NCI-H2171 (cell line): Measurements from ENCODE around the gene SATL1.
"Not testable (repeated sequence)": the region's sequence is repeated elsewhere in the genome, so short reads cannot be mapped to it uniquely, and the experiment has no call there.

Source experiments
- DNase-seq: peaks from one replicate; lab custom pipeline; 2025; lab: John Stamatoyannopoulos, UW

Gene SATL1, protein sequence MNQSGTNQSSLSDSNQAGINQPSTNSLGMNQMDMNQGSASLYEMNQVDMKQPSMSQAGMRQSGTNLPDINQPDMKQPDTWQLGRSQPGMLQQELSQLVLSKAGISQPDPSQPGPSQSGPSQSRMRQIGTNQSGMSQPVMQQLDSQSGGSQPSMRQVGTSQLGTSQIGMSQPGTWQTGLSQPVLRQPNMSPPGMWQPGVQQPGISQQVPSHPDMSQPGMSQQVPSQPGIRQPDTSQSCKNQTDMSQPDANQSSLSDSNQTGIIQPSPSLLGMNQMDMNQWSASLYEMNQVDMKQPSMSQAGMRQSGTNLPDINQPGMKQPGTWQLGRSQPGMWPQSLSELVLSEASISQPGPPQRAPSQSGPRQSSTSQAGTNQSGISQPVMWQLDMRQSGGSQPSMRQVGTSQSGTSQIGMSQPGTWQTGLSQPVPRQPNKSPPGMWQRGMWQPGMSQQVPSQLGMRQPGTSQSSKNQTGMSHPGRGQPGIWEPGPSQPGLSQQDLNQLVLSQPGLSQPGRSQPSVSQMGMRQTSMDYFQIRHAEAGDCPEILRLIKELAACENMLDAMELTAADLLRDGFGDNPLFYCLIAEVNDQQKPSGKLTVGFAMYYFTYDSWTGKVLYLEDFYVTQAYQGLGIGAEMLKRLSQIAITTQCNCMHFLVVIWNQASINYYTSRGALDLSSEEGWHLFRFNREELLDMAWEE

GRCh38 chrX:85243761-85244449 lies at the start of gene SATL1, which contains the start of gene ZNF711:
Gene SATL1, minus strand, starts transcription at chrX:85243779. Its CDS starts 134,811 bp downstream, at chrX:85108968.
Gene ZNF711, plus strand, starts transcription at chrX:85243991. Its CDS starts 3,582 bp downstream, at chrX:85247573.
- DNase-seq, result peak; percentile 75

DNA sequence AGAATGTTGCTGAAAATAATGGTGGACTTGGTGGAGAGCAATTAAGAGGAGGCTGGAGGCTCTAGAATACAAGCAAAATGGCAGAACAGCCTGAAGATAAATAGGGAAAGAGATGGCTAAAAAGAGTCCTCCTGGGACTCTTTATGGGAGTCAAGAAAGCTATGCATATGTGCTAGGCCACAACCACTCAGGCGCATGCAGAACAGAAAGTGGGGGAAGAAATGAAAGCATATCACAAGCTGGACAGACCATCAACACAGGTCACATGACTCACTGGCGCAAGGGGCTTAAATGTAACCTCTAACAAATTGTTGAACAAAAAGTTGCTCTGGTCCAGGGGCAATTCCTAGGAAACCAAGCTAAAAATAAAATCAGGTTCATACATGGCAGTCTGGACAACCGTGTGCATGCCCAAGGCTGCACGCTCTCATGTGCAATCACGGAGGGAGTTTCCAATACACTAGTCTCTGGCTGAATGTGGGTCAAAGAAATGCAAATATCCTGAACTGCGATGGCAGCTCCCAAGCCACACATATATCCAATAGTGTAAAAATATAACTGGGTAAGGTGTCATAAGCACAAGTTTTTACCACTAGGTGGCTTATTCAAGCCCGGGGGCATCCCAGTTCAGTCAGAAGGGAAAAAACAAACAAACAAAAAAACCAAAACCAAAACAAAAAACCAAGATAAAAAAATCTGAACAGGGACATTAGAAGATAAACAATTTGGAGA lies 45.6 kb upstream of the SATL1 start:
- no peak for DNase-seq

GRCh38 chrX:85285286-85285685 lies 41.7 kb upstream of the SATL1 start:
- DNase-seq, result not testable (repeated sequence)

DNA sequence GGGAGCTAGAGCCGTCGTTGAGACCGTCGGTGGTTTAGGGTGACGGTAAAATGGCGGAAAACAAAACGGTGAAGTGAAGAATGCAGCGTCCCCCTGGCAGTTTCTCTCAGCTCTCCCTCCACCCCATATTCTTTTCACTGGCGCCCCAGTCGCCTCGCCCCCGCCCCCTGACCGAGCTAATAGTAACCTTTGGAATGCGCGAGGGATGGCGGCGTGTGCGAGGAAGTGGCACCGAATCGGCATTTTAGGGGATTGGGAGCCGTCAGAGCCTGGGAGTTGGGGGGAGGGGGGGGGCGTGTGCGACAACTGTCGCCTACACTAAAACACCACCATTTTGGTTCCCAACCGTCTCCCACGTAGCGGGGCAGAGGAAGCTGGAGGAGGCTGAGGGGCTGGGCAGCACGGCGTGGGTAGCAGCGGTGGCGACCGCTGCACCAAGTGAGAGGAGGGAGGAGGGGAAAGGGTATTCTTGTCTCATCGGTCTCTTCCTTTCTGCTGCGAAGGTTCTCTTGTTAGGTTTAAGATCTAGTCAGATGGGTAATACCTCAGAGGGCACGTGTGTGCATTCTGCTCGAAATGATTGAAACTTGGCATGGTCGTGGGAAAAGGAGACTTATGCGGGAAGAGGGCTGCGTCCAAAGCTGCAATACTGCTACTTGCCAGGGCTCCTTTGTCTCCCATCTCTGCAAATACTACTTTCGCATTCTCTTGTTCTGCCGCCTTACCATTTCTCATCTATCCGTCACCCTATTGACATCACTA lies 1.1 kb upstream of the SATL1 start:
- DNase-seq, result peak; percentile 28

DNA sequence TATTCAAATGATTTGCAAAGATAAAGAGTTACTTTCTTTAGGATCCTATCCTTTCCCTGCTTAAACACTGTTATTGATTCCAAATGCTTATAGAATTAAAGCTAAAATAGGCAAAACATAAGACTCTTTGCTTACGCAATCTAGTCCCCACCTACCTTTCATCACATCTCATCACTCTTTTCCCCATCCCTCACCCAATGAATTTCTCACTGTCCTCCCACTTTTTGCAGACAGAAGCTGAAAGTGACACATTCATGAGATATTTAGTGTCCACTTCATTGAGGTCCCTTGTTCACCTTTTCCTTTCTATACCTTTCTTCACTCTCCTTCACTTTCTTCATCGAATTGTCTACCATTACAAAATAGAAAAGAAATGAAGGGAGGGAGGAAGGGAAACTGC lies 424 bp downstream of the SATL1 start:
- no peak for DNase-seq

DNA sequence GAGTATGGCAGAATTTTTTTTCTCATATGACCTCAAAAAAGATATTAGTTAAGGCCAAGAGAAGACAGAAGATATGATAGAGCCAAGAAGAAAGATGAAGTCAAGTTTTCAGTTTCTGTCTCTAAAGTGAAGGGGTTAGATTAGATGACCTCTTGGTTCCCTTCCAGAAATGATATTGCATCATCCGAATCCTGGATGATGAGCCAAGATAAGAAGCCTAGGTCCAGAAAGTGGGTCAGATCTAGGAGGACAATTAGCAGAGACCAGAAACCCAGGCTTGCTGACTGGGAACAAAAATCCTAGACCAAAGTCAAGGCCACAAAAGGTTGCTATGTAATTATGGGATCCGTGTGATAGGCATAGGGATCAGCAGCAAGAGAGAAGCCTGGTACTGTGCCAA lies 20.2 kb downstream of the SATL1 start:
- DNase-seq, result no peak

DNA sequence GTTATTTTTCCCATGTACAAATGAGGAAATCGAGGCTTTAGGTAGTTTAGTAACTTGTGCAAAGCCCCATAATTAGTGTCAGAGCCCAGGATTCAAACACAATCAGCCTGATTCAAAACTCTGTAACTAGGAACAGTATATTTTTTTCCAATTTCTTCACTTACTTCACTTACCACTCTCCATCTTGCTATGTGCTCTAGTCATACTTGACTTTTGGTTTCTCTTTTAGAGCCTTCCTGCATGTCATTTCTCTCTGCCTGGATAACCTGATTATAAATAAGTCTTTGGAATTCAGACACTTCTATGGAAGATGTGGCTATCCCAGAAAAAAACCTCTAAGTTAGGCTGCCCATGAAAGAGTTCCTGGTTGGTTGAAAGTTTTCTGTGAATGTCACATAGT lies 22.2 kb downstream of the SATL1 start:
- no peak for DNase-seq

- DNase-seq, result no peak
These were observed 27.6 kb downstream of the SATL1 start for GRCh38 chrX:85215946-85216345.

DNA sequence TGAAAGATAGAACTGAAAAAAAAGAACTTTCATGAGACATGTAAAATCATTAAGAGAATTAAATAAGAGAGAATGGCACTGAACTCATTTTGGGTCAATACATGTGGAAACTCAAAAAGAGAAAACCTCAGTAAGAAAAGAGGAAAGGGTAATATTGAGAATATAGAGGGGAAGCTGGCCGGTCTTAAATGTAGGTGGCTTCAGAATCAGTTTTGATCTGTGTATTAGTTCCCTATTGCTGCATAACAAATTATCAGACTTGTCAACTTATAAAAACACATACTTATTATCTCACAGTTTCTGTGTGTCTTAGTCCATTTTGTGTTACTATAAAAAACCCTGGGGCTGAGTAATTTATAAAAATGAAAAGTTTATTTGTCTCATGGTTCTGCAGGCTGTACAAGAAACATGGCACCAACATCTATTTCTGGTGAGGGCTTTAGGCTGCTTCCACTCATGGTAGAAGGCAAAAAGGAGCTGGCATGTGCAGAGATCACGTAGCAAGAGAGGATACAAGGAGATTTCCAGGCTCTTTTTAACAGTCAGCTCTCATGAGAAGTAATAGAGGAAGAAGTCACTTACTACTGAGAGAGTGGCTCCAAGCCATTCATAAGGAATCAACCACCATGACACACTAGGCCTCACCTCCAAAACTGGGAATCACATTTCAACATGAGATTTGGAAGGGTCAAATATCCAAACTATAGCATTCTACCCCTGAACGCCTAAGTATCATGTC lies 29.6 kb downstream of the SATL1 start:
- DNase-seq, result no peak

DNA sequence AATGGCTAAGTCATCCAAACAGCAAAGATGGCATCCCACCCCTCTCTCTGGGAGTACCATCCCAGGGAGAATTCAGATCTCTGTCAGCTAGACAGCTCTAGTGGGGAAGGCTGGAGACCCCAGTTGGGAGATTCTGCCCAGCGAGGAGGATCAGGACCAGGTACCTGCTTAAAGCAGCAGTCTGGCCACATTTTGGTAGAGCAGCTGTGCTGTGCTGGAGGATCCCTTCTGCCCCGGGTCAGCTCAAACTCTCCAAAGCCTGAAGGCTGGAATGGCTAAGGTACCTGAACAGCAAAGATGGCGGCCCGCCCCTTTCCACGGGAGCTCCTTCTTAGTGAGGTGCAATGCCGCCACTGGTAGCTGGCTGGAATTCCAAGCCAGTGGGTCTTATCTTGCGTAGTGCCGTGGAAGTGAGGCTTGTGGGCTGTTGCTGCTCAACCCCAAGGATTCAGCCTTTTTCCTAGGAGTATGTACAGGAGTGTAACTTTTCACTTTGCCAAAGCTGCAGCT lies 40.1 kb downstream of the SATL1 start:
- DNase-seq, result no peak

DNA sequence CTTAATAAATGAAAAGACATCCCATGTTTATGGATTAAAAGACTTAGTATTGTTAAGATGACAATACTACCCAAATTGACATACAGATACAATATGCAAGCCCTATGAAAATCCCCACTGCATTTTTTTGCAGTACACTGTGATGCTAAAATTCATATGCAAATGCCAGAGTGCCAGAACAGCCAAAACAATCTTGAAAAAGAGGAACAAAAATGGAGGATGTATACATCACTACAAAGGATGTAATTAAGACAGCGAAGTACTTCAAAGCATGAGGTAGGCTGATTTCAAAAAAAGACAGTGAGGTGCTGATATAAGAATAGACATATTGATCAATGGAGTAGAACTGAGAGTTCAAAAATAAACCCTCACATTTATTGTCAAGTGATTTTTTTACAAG lies 47.3 kb downstream of the SATL1 start:
- DNase-seq, result no peak

DNA sequence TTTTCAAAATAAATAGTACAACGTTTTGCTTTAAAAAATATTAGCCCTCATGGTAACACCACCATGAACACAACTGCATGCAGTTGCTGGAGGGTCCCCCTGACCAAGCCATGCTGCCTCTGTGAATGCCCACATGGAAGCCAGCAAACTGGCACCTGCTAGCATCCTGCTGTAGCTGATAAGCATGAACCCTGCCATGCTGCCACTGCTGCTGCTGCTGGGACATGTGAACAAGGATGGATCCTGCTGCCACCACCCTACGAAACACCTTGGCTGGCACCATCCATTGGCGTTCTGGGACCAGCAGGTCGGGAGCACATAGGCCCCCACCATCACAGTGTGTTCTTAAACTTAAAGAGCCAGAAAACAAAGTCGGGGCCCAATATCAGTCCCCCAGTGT lies 83.9 kb downstream of the SATL1 start:
- no peak for DNase-seq

DNA sequence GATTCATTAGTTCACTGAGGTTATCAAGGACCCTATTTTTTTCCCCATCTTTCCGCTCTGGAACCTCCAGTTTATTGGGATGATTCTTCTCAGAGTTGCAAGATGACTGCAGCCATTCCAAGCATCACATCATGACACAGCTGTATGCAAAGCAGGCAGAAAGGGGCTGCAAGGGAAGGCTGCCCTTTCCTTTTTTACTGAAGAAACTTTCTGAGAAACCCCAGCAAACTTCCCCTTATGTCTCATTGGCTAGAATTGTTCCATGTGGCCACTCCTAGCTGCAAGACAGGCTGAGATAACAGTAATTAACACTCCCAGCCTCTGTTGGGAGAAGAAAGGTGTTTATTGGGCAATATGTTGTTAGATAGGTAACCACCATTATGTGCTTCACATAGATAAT lies 102.6 kb downstream of the SATL1 start:
- no peak for DNase-seq

DNA sequence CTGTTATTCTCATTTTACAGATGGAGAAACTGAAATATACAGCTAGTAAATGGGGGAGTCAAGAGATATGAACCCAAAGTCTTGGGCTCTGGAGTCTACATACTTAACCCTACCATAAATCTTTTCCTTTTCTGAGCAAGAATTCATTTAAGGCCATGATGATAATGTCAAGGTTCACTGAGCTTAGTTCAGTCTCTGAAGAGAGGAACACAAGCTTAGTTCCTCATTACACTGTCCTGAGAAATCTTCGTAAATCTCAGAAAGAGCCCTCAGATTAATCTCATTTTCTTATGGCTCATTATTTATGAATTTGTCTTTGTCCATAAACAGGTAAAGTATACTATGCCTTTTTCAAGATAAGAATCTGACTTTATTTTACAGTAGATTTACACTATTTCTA lies 104.2 kb downstream of the SATL1 start:
- no peak for DNase-seq

DNA sequence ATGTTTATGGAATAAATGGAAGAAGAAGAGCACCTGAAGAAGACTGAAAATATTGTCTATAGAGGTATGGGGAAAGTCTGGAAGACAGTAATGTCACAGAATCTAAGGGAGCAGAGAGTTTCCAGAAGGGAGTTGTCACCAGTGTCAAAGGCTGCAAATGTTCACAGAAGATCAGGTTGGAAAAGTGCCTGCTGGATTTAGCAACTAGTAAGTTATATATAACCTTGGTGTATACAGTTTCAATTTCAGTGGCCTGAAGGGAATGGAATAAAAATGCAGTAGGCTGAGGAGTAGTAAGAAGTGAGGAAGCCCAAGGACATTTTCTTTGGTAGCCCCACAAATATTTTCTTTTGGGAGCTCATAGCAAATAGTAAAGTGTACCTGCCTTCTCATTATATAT lies 107.2 kb downstream of the SATL1 start:
- DNase-seq, result no peak

- DNase-seq, result no peak
These were observed 128.3 kb downstream of the SATL1 start for GRCh38 chrX:85115252-85115651.

DNA sequence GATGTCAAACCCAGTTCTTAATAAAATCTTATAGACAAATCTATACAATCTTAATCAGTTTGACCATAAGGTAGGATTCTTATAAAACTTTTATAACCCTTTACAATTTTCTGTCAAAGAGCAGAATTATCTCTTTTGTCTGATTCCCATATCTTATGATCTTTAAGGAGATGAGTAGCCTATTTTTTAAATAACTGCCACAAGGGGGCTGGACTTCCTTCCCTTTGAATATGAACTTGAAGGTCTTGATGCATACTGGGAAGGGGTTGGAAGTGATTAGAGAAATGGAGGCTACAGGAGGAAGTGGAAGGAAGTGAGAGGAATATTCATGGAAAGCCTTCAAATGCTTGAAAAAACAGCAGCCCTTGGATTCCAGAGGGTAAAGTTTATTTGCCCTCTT lies 128.8 kb downstream of the SATL1 start:
- no peak for DNase-seq

GRCh38 chrX:85114171-85114570 lies 129.4 kb downstream of the SATL1 start:
- no peak for DNase-seq

DNA sequence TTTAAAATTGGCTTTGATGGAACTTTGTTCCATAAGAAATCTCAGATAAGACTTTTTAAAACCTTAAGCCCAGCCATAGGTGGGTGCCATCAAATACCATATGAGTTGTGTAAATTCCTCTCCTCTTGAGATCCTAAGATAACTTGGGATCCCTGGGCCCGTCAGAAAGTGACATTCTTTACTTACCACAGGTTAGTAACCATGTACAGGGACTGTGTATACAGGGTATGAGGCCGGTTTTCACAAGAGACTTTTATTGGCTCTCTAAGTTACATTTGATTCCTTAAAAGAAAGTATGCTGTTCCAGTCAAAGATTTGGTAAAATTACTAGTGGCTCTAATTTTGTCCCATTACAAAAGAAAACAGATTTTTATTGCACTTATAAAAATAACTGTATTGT lies 129.8 kb downstream of the SATL1 start:
- no peak for DNase-seq

DNA sequence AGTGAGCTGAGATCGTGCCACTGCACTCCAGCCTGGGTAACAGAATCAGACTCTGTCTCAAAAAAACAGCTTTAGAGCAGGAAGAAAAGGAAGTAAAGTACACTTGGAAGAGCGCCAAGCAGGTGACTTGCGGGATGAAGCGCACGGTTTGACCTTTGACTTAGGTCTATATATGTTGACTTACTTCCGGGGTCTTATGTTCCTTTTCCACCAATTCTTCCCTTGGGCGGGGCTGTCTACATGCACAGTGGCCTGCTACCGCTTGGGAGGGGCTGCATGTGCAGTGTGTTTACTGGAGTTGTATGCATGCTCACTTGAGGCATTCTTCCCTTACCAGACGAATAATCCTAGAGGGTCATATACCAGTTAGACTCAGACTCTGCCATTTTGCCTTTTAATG lies 131.3 kb downstream of the SATL1 start:
- no peak for DNase-seq
